Mesendoderm (in vitro differentiated cells): ENCODE measurements around the gene TMEM59L.

Experiments used
- DNase-seq: peaks from one replicate; pipeline ENCODE4 v3.0.0; 2013
- H2AK5ac ChIP-seq: 2 replicates; pipeline ENCODE4 v1.6.1; 2013; ENCODE audit warnings: low read length, inconsistent platforms
- H2BK120ac ChIP-seq: 2 replicates; pipeline ENCODE4 v1.6.1; 2013; ENCODE audit warnings: low read depth, mild to moderate bottlenecking, low read length, moderate library complexity, mixed read lengths
- H2BK15ac ChIP-seq: replicated peaks from 2 replicates; pipeline ENCODE4 v1.6.1; 2013; ENCODE audit warnings: low read depth, mild to moderate bottlenecking, moderate library complexity
- H2BK5ac ChIP-seq: 2 replicates; pipeline ENCODE4 v1.6.1; 2013; ENCODE audit warnings: low read length, inconsistent platforms
- H3K18ac ChIP-seq: 2 replicates; pipeline ENCODE4 v1.6.1; 2013; ENCODE audit warnings: mild to moderate bottlenecking, low read length, mixed read lengths
- H3K23ac ChIP-seq: one replicate; pipeline ENCODE4 v1.6.1; 2013; ENCODE audit warnings: low read length
- H3K27ac ChIP-seq: 2 replicates; pipeline ENCODE4 v1.5.1; 2013; ENCODE audit warnings: low read depth, mild to moderate bottlenecking, inconsistent platforms, low read length, moderate library complexity
- H3K27me3 ChIP-seq: 2 replicates; pipeline ENCODE4 v1.6.1; 2013; ENCODE audit warnings: low read length, control low read depth, mild to moderate bottlenecking, inconsistent platforms; ENCODE audit not compliant: insufficient read depth, poor library complexity
- H3K36me3 ChIP-seq: 2 replicates; pipeline ENCODE4 v1.6.1; 2013; ENCODE audit warnings: low read length, inconsistent platforms; ENCODE audit not compliant: control insufficient read depth, insufficient read depth
- H3K4ac ChIP-seq: one replicate; pipeline ENCODE4 v1.6.1; 2013; ENCODE audit warnings: low read depth, mild to moderate bottlenecking, low read length, moderate library complexity
- H3K4me1 ChIP-seq: 2 replicates; pipeline ENCODE4 v1.6.1; 2013; ENCODE audit warnings: low read depth, low read length, inconsistent platforms; ENCODE audit not compliant: control insufficient read depth
- H3K4me2 ChIP-seq: 2 replicates; pipeline ENCODE4 v1.6.1; 2013; ENCODE audit warnings: low read length
- H3K4me3 ChIP-seq: 2 replicates; pipeline ENCODE4 v1.5.1; 2013; ENCODE audit warnings: mild to moderate bottlenecking, low read length
- H3K56ac ChIP-seq: one replicate; pipeline ENCODE4 v1.6.1; 2013; ENCODE audit warnings: low read length
- H3K79me1 ChIP-seq: 2 replicates; pipeline ENCODE4 v1.6.1; 2013; ENCODE audit warnings: low read length, inconsistent platforms
- H3K79me2 ChIP-seq: 2 replicates; pipeline ENCODE4 v1.6.1; 2013; ENCODE audit warnings: mild to moderate bottlenecking, low read length; ENCODE audit not compliant: control insufficient read depth, insufficient read depth
- H3K9ac ChIP-seq: 2 replicates; pipeline ENCODE4 v1.6.1; 2013; ENCODE audit warnings: low read length, inconsistent platforms
- H4K5ac ChIP-seq: one replicate; pipeline ENCODE4 v1.6.1; 2013; ENCODE audit warnings: low read length
- H4K8ac ChIP-seq: one replicate; pipeline ENCODE4 v1.6.1; 2013; ENCODE audit warnings: low read depth, mild to moderate bottlenecking, control low read depth, low read length, moderate library complexity
- WGBS: extraction: QIAGEN DNeasy Blood & Tissue Kit; methylation state at CpG from one replicate; pipeline ENCODE4 v1.1.7; 2013; ENCODE audit warnings: low lambda C conversion rate, missing lambda C conversion rate; ENCODE audit not compliant: insufficient coverage; ENCODE audit errors: extremely low coverage; 5-methylcytosine and 5-hydroxymethylcytosine counted together

Gene TMEM59L

DNA sequence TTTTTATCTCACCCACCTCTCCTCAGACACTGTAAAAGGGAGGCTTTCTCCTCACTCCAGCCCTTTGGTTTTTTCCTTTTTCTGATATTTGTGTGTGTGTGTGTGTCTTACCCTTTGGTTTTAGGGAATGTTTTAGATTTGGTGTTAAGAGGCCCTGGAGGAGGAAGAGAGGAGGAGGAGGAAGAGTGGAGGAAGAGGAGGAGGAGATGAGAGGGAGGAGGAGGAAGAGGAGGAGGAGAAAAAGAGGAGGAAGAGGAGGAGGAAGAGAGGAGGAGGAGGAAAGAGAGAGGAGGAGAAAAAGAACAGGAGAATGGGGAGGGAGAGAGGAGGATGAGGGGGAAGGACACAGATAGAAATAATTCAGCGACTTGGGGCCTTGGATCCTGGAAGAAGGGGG is 34.7 kb downstream of the TMEM59L start:
- Histone ChIP-seq H3K23ac (no peak overlapping the region), H3K18ac (no peak overlapping the region), H2BK15ac (no peak overlapping the region), H3K4me1 (no peaks in the 10 kb centered on the region), H3K27ac (no peak overlapping the region), H3K4me2 (no peak overlapping the region), H3K56ac (no peak overlapping the region), H3K4me3 (no peak overlapping the region), H2BK120ac (no peak overlapping the region), H4K8ac (no peak overlapping the region), H4K5ac (no peak overlapping the region), H3K9ac (no peak overlapping the region), H3K4ac (no peak overlapping the region), H3K79me2 (no peaks in the 10 kb centered on the region), H3K27me3 (no peaks in the 10 kb centered on the region), H3K79me1 (no peaks in the 10 kb centered on the region), H2BK5ac (no peak overlapping the region), H3K36me3 (no peaks in the 10 kb centered on the region), H2AK5ac (no peak overlapping the region)
- WGBS = no CpG with 5 or more reads among the region's 1 CpG
- no peak for DNase-seq

DNA sequence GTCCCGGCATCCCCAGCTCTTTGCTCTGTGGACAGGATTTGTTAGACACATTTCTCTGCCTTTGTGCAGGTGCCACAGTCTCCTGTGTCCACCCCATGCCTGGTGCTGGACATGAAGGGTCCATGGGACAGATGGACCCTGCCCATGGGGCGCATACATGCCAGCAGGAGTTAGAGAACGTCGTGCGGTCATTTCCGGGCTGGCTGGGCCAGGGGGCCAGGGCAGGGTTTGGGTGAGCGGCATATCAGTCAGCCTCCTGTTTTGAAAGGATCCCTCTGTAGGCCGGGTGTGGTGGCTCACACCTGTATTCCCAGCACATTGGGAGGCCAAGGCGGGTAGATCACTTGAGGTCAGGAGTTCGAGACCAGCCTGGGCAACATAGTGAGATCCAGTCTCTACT is 35.1 kb downstream of the TMEM59L start:
- no peak overlapping the region for H3K56ac ChIP-seq
- H2BK5ac ChIP-seq = no peak overlapping the region
- H3K79me2 ChIP-seq = no peaks in the 10 kb centered on the region
- no peak overlapping the region for H3K9ac ChIP-seq
- H3K23ac ChIP-seq = no peak overlapping the region
- H4K8ac ChIP-seq = no peak overlapping the region
- no peak overlapping the region for H3K18ac ChIP-seq
- no peak for DNase-seq
- no peak overlapping the region for H2BK15ac ChIP-seq
- H3K36me3 ChIP-seq = no peaks in the 10 kb centered on the region
- no peak overlapping the region for H3K4ac ChIP-seq
- H2BK120ac ChIP-seq = no peak overlapping the region
- no peaks in the 10 kb centered on the region for H3K4me1 ChIP-seq
- H3K4me2 ChIP-seq = no peak overlapping the region
- no peaks in the 10 kb centered on the region for H3K27me3 ChIP-seq
- no peak overlapping the region for H2AK5ac ChIP-seq
- H3K27ac ChIP-seq = no peak overlapping the region
- no CpG with 5 or more reads among the region's 10 CpGs for WGBS
- no peak overlapping the region for H3K4me3 ChIP-seq
- H4K5ac ChIP-seq = no peak overlapping the region
- H3K79me1 ChIP-seq = no peaks in the 10 kb centered on the region

DNA sequence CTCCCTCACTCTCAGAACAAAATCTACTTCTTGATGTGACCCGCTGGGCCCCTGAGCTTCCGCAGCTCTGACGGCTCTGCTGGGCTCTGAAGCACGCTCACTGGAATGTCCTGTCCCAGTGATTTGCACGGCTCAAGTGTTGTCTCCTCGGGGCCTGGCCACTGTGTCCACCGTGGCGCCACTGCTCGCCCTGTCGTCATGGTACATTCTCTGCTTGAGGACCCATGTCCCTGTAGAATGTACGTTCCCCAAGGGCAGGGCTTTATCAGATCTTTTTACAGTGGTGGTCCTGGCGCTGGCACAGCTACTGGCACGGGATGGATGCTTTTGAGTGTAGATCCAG is 36.3 kb downstream of the TMEM59L start:
- H3K23ac ChIP-seq = no peak overlapping the region
- no peak overlapping the region for H4K8ac ChIP-seq
- H2BK15ac ChIP-seq = no peak overlapping the region
- no peaks in the 10 kb centered on the region for H3K27me3 ChIP-seq
- no peak overlapping the region for H3K4ac ChIP-seq
- H2AK5ac ChIP-seq = no peak overlapping the region
- H3K27ac ChIP-seq = no peak overlapping the region
- no CpG with 5 or more reads among the region's 13 CpGs for WGBS
- H3K56ac ChIP-seq = no peak overlapping the region
- H3K4me2 ChIP-seq = no peak overlapping the region
- H2BK120ac ChIP-seq = no peak overlapping the region
- H3K79me1 ChIP-seq = no peaks in the 10 kb centered on the region
- H3K18ac ChIP-seq = no peak overlapping the region
- no peaks in the 10 kb centered on the region for H3K79me2 ChIP-seq
- H3K9ac ChIP-seq = no peak overlapping the region
- no peaks in the 10 kb centered on the region for H3K4me1 ChIP-seq
- no peak for DNase-seq
- no peaks in the 10 kb centered on the region for H3K36me3 ChIP-seq
- H2BK5ac ChIP-seq = no peak overlapping the region
- no peak overlapping the region for H3K4me3 ChIP-seq
- H4K5ac ChIP-seq = no peak overlapping the region

DNA sequence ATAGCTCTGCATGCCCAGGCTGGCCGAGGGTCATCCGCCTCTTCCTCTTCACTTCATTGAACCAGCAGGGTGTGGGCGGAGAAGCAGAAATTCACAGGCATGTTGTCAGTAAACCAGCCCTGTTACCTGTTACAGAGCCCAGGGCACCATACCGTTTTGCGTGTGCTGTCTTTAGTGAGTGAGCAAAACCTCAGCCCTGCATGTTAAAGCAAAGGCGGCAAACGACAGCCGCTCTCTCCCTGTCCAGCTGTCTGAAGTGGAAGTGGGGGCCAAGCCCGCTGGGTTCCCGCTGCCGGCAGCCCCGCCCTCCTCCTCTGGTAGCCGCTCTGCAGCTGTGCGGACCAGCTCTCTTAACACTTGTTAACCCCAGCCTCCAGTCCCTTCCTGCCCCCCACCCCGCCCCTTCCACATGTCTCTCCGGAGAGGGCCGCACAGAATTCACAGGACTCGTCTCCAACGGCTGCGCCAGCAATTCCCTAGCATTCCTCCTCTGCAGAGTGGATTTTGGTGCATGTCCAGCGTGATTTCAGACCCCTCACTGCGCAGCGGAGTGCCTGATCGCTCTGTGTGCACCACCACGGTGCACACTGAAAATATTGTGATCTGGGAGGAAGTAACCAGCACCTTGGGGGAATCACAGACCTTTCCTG is 36.8 kb downstream of the TMEM59L start:
- Histone ChIP-seq H3K56ac (no peak overlapping the region), H3K36me3 (no peaks in the 10 kb centered on the region), H3K27ac (no peak overlapping the region), H3K4me3 (no peak overlapping the region), H3K4me2 (no peak overlapping the region), H4K8ac (no peak overlapping the region), H3K4me1 (no peaks in the 10 kb centered on the region), H2BK5ac (no peak overlapping the region), H3K79me1 (no peaks in the 10 kb centered on the region), H3K18ac (no peak overlapping the region), H4K5ac (no peak overlapping the region), H2BK120ac (no peak overlapping the region), H3K4ac (no peak overlapping the region), H3K23ac (no peak overlapping the region), H3K79me2 (no peaks in the 10 kb centered on the region), H2BK15ac (no peak overlapping the region), H3K27me3 (no peaks in the 10 kb centered on the region), H2AK5ac (no peak overlapping the region), H3K9ac (no peak overlapping the region)
- no peak for DNase-seq
- no CpG with 5 or more reads among the region's 25 CpGs for WGBS

DNA sequence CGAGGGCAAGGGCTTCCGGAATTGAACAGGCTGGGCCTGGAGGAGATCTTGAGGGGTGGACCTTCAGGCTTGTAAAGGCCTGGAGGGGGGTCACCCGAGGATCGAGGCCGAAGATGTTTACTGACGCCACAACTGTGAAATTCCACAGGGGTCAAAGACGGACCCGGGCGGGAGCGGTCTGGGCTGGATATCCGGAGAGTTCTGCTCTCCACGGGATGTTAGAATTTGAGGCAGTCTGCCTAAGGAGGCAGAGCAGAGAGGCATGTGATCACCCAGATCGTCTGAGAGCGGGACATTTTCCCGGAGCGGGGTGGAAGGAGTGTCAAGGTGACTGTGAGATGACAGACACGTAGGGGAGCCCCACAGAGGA is 37.3 kb downstream of the TMEM59L start:
- H4K5ac ChIP-seq = no peak overlapping the region
- no peak overlapping the region for H3K27ac ChIP-seq
- no peak overlapping the region for H3K56ac ChIP-seq
- peak; percentile 38 for DNase-seq
- H3K4ac ChIP-seq = no peak overlapping the region
- no CpG with 5 or more reads among the region's 17 CpGs for WGBS
- no peaks in the 10 kb centered on the region for H3K4me1 ChIP-seq
- H4K8ac ChIP-seq = no peak overlapping the region
- no peak overlapping the region for H3K4me3 ChIP-seq
- no peaks in the 10 kb centered on the region for H3K79me2 ChIP-seq
- H3K9ac ChIP-seq = no peak overlapping the region
- H2AK5ac ChIP-seq = no peak overlapping the region
- no peaks in the 10 kb centered on the region for H3K79me1 ChIP-seq
- no peak overlapping the region for H2BK120ac ChIP-seq
- H3K18ac ChIP-seq = no peak overlapping the region
- H3K23ac ChIP-seq = no peak overlapping the region
- no peak overlapping the region for H2BK15ac ChIP-seq
- no peak overlapping the region for H2BK5ac ChIP-seq
- no peak overlapping the region for H3K4me2 ChIP-seq
- H3K27me3 ChIP-seq = no peaks in the 10 kb centered on the region
- H3K36me3 ChIP-seq = no peaks in the 10 kb centered on the region

DNA sequence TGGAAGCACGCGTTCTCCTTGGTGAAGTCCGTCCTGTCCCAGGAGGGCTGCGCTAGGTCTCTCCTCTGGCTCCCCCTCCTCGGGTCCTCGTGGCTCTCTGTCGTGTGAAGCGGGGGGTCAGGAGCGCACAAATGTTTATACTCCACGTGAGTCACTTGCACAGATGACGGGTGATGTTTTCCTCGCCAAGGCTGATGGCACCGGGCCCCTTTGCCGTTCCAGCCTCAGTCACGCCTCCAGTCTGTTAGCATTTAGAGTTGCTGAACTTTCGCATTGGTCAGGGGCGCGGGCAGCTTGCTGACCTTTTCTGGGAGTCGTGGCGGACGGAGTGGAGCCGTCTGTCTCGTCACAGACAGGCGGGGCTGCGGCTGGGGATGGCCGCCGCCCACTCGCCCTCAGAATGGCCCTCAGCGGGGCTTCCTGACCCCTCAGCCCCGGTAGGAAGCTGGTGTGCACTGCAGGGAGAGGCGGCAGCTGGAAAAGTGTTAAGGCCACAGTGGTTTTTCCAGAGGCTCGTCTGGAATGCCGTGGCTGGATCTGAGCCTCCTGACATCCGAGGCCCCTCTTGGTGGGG is 37.9 kb downstream of the TMEM59L start:
- DNase-seq = no peak
- Histone ChIP-seq H3K4me1 (no peaks in the 10 kb centered on the region), H2AK5ac (no peak overlapping the region), H2BK120ac (no peak overlapping the region), H3K56ac (peak overlapping the region; percentile 42), H3K4me2 (no peak overlapping the region), H3K4ac (no peak overlapping the region), H3K9ac (no peak overlapping the region), H3K79me1 (no peaks in the 10 kb centered on the region), H3K4me3 (no peak overlapping the region), H3K36me3 (no peaks in the 10 kb centered on the region), H2BK5ac (no peak overlapping the region), H3K27ac (no peak overlapping the region), H3K18ac (no peak overlapping the region), H3K27me3 (no peaks in the 10 kb centered on the region), H3K23ac (no peak overlapping the region), H2BK15ac (no peak overlapping the region), H3K79me2 (no peaks in the 10 kb centered on the region), H4K8ac (no peak overlapping the region), H4K5ac (no peak overlapping the region)
- WGBS = no CpG with 5 or more reads among the region's 34 CpGs
